ENCODE data around the gene ITGB2. TPM values are rescaled to one million over a fixed set of nuclear protein-coding genes. Genes with fewer than 3 reads are reported as not detected.

Gene ITGB2
- total RNA-seq, 1 donor from 2014 or later, result 4.9 TPM

- FAIRE-seq, result no peak
- peak; percentile 99 for DNase-seq (ENCODE audit: low spot score in 2 of 2)
These were observed 47.1 kb downstream of the ITGB2 start, which contains the start of gene PTTG1IP for GRCh38 chr21:44873356-44874239. Gene PTTG1IP (minus strand): TSS chr21:44873690. CDS start chr21:44873616, 74 bp downstream.

- no peak for FAIRE-seq
- peak in 1 of 2 donors; percentile 52 for DNase-seq (ENCODE audit: low spot score in 2 of 2)
These were observed 47.9 kb downstream of the ITGB2 start for GRCh38 chr21:44872649-44873355.

GRCh38 chr21:44872323-44872648, 48.4 kb downstream of the ITGB2 start:
- no peak for FAIRE-seq
- no peak for DNase-seq (ENCODE audit: low spot score in 2 of 2)

GRCh38 chr21:44871576-44872269, 49.0 kb downstream of the ITGB2 start:
- DNase-seq (ENCODE audit: low spot score in 2 of 2) (peak in 1 of 2 donors; percentile 47), FAIRE-seq (no peak)

- DNase-seq (ENCODE audit: low spot score in 2 of 2) (no peak), FAIRE-seq (no peak)
These were observed 49.8 kb downstream of the ITGB2 start for GRCh38 chr21:44870748-44871495.

- FAIRE-seq (no peak), DNase-seq (ENCODE audit: low spot score in 2 of 2) (no peak)
These were observed 50.6 kb downstream of the ITGB2 start for GRCh38 chr21:44869781-44870747.

GRCh38 chr21:44868707-44869106, 52.0 kb downstream of the ITGB2 start:
- no peak for FAIRE-seq
- DNase-seq (ENCODE audit: low spot score in 2 of 2), result no peak

GRCh38 chr21:44867999-44868700, 52.5 kb downstream of the ITGB2 start:
- no peak for FAIRE-seq
- no peak for DNase-seq (ENCODE audit: low spot score in 2 of 2)

- no peak for DNase-seq (ENCODE audit: low spot score in 2 of 2)
- FAIRE-seq, result no peak
These were observed 53.2 kb downstream of the ITGB2 start for GRCh38 chr21:44867464-44867863.

- DNase-seq (ENCODE audit: low spot score in 2 of 2) (no peak), FAIRE-seq (no peak)
These were observed 53.9 kb downstream of the ITGB2 start for GRCh38 chr21:44866780-44867179.

- FAIRE-seq, result no peak
These were observed 55.0 kb downstream of the ITGB2 start for GRCh38 chr21:44865561-44866280.

GRCh38 chr21:44862869-44863685, 57.6 kb downstream of the ITGB2 start:
- no peak for FAIRE-seq
- no peak for DNase-seq (ENCODE audit: low spot score in 2 of 2)

More at GRCh38 chr21:44865561-44866280, 55.0 kb downstream of the ITGB2 start:
- DNase-seq (ENCODE audit: low spot score in 2 of 2), result no peak

- no peak for FAIRE-seq
- no peak for DNase-seq (ENCODE audit: low spot score in 2 of 2)
These were observed 61.9 kb downstream of the ITGB2 start for GRCh38 chr21:44858791-44859190.

GRCh38 chr21:44858291-44858690, 62.4 kb downstream of the ITGB2 start:
- FAIRE-seq (no peak), DNase-seq (ENCODE audit: low spot score in 2 of 2) (no peak)

- DNase-seq (ENCODE audit: low spot score in 2 of 2) (no peak), FAIRE-seq (no peak)
These were observed 63.4 kb downstream of the ITGB2 start for GRCh38 chr21:44857127-44857892.

- FAIRE-seq (no peak), DNase-seq (ENCODE audit: low spot score in 2 of 2) (no peak)
These were observed 64.6 kb downstream of the ITGB2 start for GRCh38 chr21:44856131-44856530.

Measured in frontal cortex (tissue), 4 donors.